Smooth muscle cell (in vitro differentiated cells): ENCODE data around the gene NF2. TPM values are rescaled to one million over a fixed set of nuclear protein-coding genes. Genes with fewer than 3 reads are reported as not detected.

ENCODE experiments used
- DNase-seq: peaks from one replicate; lab custom pipeline; 2025; ENCODE audit not compliant: unreplicated experiment; lab: John Stamatoyannopoulos, UW
- H2AFZ ChIP-seq: fragments of 200-600 bp; sonication (generic); 2 replicates; pipeline ENCODE4 v1.6.0; 2016; ENCODE audit warnings: antibody characterized with exemption, low read depth, mild to moderate bottlenecking
- H3F3A ChIP-seq: fragments of 200-600 bp; sonication (generic); 2 replicates; pipeline ENCODE4 v1.6.0; 2017; ENCODE audit warnings: antibody characterized with exemption, low read depth
- H3K27ac ChIP-seq: fragments of 200-600 bp; sonication (generic); 2 replicates; pipeline ENCODE4 v1.5.1; 2016; ENCODE audit warnings: low read depth, mild to moderate bottlenecking
- H3K27me3 ChIP-seq: fragments of 200-600 bp; sonication (generic); 2 replicates; pipeline ENCODE4 v1.6.1; 2016; ENCODE audit warnings: low read depth, mild to moderate bottlenecking
- H3K36me3 ChIP-seq: fragments of 200-600 bp; sonication (generic); 2 replicates; pipeline ENCODE4 v1.5.1; 2016; ENCODE audit warnings: low read depth
- H3K4me1 ChIP-seq: fragments of 200-600 bp; sonication (generic); 2 replicates; pipeline ENCODE4 v1.5.1; 2016; ENCODE audit warnings: low read depth
- H3K4me2 ChIP-seq: fragments of 200-600 bp; sonication (generic); 2 replicates; pipeline ENCODE4 v1.6.0; 2016; ENCODE audit warnings: mild to moderate bottlenecking
- H3K4me3 ChIP-seq: fragments of 200-600 bp; sonication (generic); 2 replicates; pipeline ENCODE4 v1.5.1; 2016; ENCODE audit warnings: mild to moderate bottlenecking
- H3K79me2 ChIP-seq: fragments of 200-600 bp; sonication (generic); 2 replicates; pipeline ENCODE4 v1.6.0; 2016; ENCODE audit warnings: low read depth, mild to moderate bottlenecking
- H3K9ac ChIP-seq: fragments of 200-600 bp; sonication (generic); 2 replicates; pipeline ENCODE4 v1.6.0; 2016; ENCODE audit warnings: low read depth
- H3K9me3 ChIP-seq: fragments of 200-600 bp; sonication (generic); replicated peaks from 2 replicates; pipeline ENCODE4 v1.5.1; 2016; ENCODE audit warnings: low read depth
- H4K20me1 ChIP-seq: fragments of 200-600 bp; sonication (generic); 2 replicates; pipeline ENCODE4 v1.6.0; 2016; ENCODE audit warnings: low read depth
- WGBS: methylation state at CpG from one replicate; pipeline ENCODE4 v1.1.7; 2016; ENCODE audit warnings: low lambda C conversion rate; 5-methylcytosine and 5-hydroxymethylcytosine counted together
- polyA plus RNA-seq: library from polyadenylated mRNA; unstranded; fragments of >200 nt; fragmentation: Nextera tagmentation; extraction: Ambion mirVana; gene quantifications from 2 replicates; pipeline ENCODE4 v1.2.1, GENCODE V29; 2016
- total RNA-seq: library from RNA; depleted of rRNA; stranded (reverse); fragments of >200 nt; gene quantifications from 2 replicates; pipeline ENCODE4 v1.2.3, GENCODE V29; 2014
- TF ChIP-seq, protein P1 (sequence below): fragments of 200-600 bp; sonication (generic); IDR thresholded peaks from 2 replicates; pipeline ENCODE4 v1.5.1; 2017; ENCODE audit warnings: borderline replicate concordance, mild to moderate bottlenecking, antibody characterized with exemption; ENCODE audit not compliant: insufficient read depth, poor library complexity, severe bottlenecking

NF2 gene
- total and polyA plus RNA-seq, 2 experiments from 2014 or later = 21.5 to 21.7 TPM

GRCh38 chr22:29650370-29650769, 46.9 kb downstream of the NF2 start:
- 92% methylated on average over 5 of the region's 5 CpGs for WGBS
- H3K27ac ChIP-seq = no peak overlapping the region
- H3K79me2 ChIP-seq = no peaks in the 10 kb centered on the region
- no peak overlapping the region for H3K4me2 ChIP-seq
- no peak overlapping the region for H2AFZ ChIP-seq
- H3F3A ChIP-seq = no peaks in the 10 kb centered on the region
- no peaks in the 10 kb centered on the region for H4K20me1 ChIP-seq
- TF ChIP-seq, protein P1, sequence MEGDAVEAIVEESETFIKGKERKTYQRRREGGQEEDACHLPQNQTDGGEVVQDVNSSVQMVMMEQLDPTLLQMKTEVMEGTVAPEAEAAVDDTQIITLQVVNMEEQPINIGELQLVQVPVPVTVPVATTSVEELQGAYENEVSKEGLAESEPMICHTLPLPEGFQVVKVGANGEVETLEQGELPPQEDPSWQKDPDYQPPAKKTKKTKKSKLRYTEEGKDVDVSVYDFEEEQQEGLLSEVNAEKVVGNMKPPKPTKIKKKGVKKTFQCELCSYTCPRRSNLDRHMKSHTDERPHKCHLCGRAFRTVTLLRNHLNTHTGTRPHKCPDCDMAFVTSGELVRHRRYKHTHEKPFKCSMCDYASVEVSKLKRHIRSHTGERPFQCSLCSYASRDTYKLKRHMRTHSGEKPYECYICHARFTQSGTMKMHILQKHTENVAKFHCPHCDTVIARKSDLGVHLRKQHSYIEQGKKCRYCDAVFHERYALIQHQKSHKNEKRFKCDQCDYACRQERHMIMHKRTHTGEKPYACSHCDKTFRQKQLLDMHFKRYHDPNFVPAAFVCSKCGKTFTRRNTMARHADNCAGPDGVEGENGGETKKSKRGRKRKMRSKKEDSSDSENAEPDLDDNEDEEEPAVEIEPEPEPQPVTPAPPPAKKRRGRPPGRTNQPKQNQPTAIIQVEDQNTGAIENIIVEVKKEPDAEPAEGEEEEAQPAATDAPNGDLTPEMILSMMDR = no peak
- H3K9me3 ChIP-seq = no peaks in the 10 kb centered on the region
- H3K4me1 ChIP-seq = peaks cover 19% of the 10 kb centered on the region
- H3K36me3 ChIP-seq = no peaks in the 10 kb centered on the region
- H3K27me3 ChIP-seq = no peaks in the 10 kb centered on the region
- no peak overlapping the region for H3K4me3 ChIP-seq
- DNase-seq = no peak
- H3K9ac ChIP-seq = no peak overlapping the region

- TF ChIP-seq, protein P1 = no peak
- Histone ChIP-seq H3K36me3 (no peaks in the 10 kb centered on the region), H4K20me1 (no peaks in the 10 kb centered on the region), H3K4me2 (no peak overlapping the region), H2AFZ (no peak overlapping the region), H3K27me3 (no peaks in the 10 kb centered on the region), H3K27ac (no peak overlapping the region), H3K9me3 (no peaks in the 10 kb centered on the region), H3K4me3 (no peak overlapping the region), H3K79me2 (no peaks in the 10 kb centered on the region), H3K4me1 (peaks cover 19% of the 10 kb centered on the region), H3F3A (no peaks in the 10 kb centered on the region), H3K9ac (no peak overlapping the region)
- WGBS = 100% methylated on average over 1 of the region's 1 CpG
- no peak for DNase-seq
Measured at GRCh38 chr22:29651652-29652051, 48.2 kb downstream of the NF2 start.

- H3K9ac ChIP-seq = no peak overlapping the region
- no peak for DNase-seq
- no peak overlapping the region for H2AFZ ChIP-seq
- H3K27me3 ChIP-seq = no peaks in the 10 kb centered on the region
- no peak overlapping the region for H3K27ac ChIP-seq
- no peak overlapping the region for H3K4me2 ChIP-seq
- H3F3A ChIP-seq = no peaks in the 10 kb centered on the region
- H3K9me3 ChIP-seq = no peaks in the 10 kb centered on the region
- H3K4me3 ChIP-seq = no peak overlapping the region
- H3K4me1 ChIP-seq = peaks cover 34% of the 10 kb centered on the region
- 97% methylated on average over 4 of the region's 4 CpGs for WGBS
- peaks cover 2% of the 10 kb centered on the region for H3K36me3 ChIP-seq
- no peaks in the 10 kb centered on the region for H4K20me1 ChIP-seq
- TF ChIP-seq, protein P1 = no peak
- H3K79me2 ChIP-seq = no peaks in the 10 kb centered on the region
Measured at GRCh38 chr22:29654420-29654819, 51.0 kb downstream of the NF2 start.

- H3K79me2 ChIP-seq = no peaks in the 10 kb centered on the region
- H2AFZ ChIP-seq = no peak overlapping the region
- peaks cover 34% of the 10 kb centered on the region for H3K4me1 ChIP-seq
- H3K4me2 ChIP-seq = no peak overlapping the region
- 89% methylated on average over 7 of the region's 7 CpGs for WGBS
- no peak for DNase-seq
- H3K27me3 ChIP-seq = no peaks in the 10 kb centered on the region
- peaks cover 4% of the 10 kb centered on the region for H3K36me3 ChIP-seq
- no peaks in the 10 kb centered on the region for H3F3A ChIP-seq
- H3K4me3 ChIP-seq = no peak overlapping the region
- no peaks in the 10 kb centered on the region for H4K20me1 ChIP-seq
- H3K9me3 ChIP-seq = no peaks in the 10 kb centered on the region
- TF ChIP-seq, protein P1 = no peak
- H3K27ac ChIP-seq = no peak overlapping the region
- no peak overlapping the region for H3K9ac ChIP-seq
Measured at GRCh38 chr22:29654882-29655281, 51.4 kb downstream of the NF2 start.
